ENCODE results near the gene TGFA. TPM values are rescaled to one million over a fixed set of nuclear protein-coding genes. Genes with fewer than 3 reads are reported as not detected.

TGFA gene
- total and polyA plus RNA-seq, 4 donors, result 1.1 to 2.9 (median 1.7) TPM

DNA sequence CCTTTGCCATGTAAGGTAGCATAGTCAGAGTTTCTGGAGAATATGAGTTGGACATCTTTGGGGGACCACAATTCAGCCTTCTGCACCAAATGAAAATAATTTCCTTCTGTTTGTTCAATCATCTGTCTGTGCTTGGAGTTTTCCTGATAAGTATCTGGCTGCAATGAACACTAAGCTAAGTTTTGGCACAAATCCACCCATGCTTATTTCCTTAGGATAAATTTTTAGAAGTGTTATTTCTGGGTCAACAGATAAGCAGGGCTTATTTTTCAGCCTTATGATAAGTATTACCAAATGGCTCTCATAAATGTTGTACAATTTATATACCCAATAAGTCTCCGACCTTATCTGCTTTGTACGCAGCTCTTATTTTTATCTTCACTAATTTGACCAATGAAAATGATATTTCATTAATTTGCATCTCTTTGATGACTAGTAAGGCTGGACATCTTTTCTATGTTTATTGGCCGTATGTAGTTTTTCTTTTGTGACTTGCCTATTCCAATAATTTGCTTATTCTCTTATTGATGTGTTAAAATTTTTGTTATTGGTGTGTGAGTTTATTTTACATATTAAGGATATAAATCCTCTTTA lies 59.2 kb downstream of the TGFA start:
- H3K36me3 ChIP-seq (ENCODE audit: control insufficient read depth in 4 of 4, insufficient read depth in 3 of 4, low read depth in 1 of 4, low read length in 3 of 4), result no peaks in the 10 kb centered on the region

More for the DNA sequence above, 59.2 kb downstream of the TGFA start:
- Histone ChIP-seq H3K4me3 (ENCODE audit: low read depth in 1 of 3, low read length in 3 of 3) (no peak overlapping the region), H3K9ac (ENCODE audit: low read depth in 1 of 2, low read length in 2 of 2) (no peak overlapping the region), H3K27me3 (ENCODE audit: control insufficient read depth in 4 of 4, insufficient read depth in 4 of 4, low read length in 3 of 4) (no peaks in the 10 kb centered on the region), H3K4me1 (ENCODE audit: control insufficient read depth in 4 of 4, insufficient read depth in 4 of 4, low read length in 3 of 4) (no peaks in the 10 kb centered on the region), H3K9me3 (ENCODE audit: control insufficient read depth in 4 of 4, low read length in 3 of 4) (no peaks in the 10 kb centered on the region), H3K27ac (ENCODE audit: low read depth in 1 of 2, low read length in 2 of 2) (no peak overlapping the region)
- TF ChIP-seq, protein P1, sequence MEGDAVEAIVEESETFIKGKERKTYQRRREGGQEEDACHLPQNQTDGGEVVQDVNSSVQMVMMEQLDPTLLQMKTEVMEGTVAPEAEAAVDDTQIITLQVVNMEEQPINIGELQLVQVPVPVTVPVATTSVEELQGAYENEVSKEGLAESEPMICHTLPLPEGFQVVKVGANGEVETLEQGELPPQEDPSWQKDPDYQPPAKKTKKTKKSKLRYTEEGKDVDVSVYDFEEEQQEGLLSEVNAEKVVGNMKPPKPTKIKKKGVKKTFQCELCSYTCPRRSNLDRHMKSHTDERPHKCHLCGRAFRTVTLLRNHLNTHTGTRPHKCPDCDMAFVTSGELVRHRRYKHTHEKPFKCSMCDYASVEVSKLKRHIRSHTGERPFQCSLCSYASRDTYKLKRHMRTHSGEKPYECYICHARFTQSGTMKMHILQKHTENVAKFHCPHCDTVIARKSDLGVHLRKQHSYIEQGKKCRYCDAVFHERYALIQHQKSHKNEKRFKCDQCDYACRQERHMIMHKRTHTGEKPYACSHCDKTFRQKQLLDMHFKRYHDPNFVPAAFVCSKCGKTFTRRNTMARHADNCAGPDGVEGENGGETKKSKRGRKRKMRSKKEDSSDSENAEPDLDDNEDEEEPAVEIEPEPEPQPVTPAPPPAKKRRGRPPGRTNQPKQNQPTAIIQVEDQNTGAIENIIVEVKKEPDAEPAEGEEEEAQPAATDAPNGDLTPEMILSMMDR (IDR thresholded peaks at IDR 0.05; ENCODE audit: low read depth, low read length, missing input control), result no peak
- TF ChIP-seq, protein P2, sequence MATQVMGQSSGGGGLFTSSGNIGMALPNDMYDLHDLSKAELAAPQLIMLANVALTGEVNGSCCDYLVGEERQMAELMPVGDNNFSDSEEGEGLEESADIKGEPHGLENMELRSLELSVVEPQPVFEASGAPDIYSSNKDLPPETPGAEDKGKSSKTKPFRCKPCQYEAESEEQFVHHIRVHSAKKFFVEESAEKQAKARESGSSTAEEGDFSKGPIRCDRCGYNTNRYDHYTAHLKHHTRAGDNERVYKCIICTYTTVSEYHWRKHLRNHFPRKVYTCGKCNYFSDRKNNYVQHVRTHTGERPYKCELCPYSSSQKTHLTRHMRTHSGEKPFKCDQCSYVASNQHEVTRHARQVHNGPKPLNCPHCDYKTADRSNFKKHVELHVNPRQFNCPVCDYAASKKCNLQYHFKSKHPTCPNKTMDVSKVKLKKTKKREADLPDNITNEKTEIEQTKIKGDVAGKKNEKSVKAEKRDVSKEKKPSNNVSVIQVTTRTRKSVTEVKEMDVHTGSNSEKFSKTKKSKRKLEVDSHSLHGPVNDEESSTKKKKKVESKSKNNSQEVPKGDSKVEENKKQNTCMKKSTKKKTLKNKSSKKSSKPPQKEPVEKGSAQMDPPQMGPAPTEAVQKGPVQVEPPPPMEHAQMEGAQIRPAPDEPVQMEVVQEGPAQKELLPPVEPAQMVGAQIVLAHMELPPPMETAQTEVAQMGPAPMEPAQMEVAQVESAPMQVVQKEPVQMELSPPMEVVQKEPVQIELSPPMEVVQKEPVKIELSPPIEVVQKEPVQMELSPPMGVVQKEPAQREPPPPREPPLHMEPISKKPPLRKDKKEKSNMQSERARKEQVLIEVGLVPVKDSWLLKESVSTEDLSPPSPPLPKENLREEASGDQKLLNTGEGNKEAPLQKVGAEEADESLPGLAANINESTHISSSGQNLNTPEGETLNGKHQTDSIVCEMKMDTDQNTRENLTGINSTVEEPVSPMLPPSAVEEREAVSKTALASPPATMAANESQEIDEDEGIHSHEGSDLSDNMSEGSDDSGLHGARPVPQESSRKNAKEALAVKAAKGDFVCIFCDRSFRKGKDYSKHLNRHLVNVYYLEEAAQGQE (IDR thresholded peaks at IDR 0.05), result no peak
- TF ChIP-seq NR2F2 (IDR thresholded peaks at IDR 0.05) (no peak), RXRA (IDR thresholded peaks at IDR 0.05) (no peak), RAD21 (IDR thresholded peaks at IDR 0.05) (no peak), YY1 (IDR thresholded peaks at IDR 0.05) (no peak), GABPA (IDR thresholded peaks at IDR 0.05 in 1 of 2, conservative IDR thresholded peaks at IDR 0.05 in 1 of 2) (no peak), EGR1 (IDR thresholded peaks at IDR 0.05; ENCODE audit: low read depth in 2 of 2) (no peak), JUND (IDR thresholded peaks at IDR 0.05) (no peak), HNF4A (conservative IDR thresholded peaks at IDR 0.05) (no peak), SP1 (IDR thresholded peaks at IDR 0.05) (no peak), TAF1 (conservative IDR thresholded peaks at IDR 0.05) (no peak), FOXA1 (IDR thresholded peaks at IDR 0.05) (no peak), HNF4G (IDR thresholded peaks at IDR 0.05) (no peak), FOXA2 (IDR thresholded peaks at IDR 0.05) (no peak)
- TF ChIP-seq, protein P3, sequence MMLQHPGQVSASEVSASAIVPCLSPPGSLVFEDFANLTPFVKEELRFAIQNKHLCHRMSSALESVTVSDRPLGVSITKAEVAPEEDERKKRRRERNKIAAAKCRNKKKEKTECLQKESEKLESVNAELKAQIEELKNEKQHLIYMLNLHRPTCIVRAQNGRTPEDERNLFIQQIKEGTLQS (IDR thresholded peaks at IDR 0.05), result no peak
- TF ChIP-seq, protein P4, sequence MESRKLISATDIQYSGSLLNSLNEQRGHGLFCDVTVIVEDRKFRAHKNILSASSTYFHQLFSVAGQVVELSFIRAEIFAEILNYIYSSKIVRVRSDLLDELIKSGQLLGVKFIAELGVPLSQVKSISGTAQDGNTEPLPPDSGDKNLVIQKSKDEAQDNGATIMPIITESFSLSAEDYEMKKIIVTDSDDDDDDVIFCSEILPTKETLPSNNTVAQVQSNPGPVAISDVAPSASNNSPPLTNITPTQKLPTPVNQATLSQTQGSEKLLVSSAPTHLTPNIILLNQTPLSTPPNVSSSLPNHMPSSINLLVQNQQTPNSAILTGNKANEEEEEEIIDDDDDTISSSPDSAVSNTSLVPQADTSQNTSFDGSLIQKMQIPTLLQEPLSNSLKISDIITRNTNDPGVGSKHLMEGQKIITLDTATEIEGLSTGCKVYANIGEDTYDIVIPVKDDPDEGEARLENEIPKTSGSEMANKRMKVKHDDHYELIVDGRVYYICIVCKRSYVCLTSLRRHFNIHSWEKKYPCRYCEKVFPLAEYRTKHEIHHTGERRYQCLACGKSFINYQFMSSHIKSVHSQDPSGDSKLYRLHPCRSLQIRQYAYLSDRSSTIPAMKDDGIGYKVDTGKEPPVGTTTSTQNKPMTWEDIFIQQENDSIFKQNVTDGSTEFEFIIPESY (IDR thresholded peaks at IDR 0.05), result no peak
- TF ChIP-seq, protein P5, sequence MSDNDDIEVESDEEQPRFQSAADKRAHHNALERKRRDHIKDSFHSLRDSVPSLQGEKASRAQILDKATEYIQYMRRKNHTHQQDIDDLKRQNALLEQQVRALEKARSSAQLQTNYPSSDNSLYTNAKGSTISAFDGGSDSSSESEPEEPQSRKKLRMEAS (IDR thresholded peaks at IDR 0.05), result no peak
- no peak for DNase-seq (ENCODE audit: low spot score)
- whole genome bisulfite sequencing, result 86% methylated on average over 3 of the region's 3 CpGs

All from liver (tissue), 9 donors.